ENCODE measurements around the gene PAPPA. TPM values are rescaled to one million over a fixed set of nuclear protein-coding genes. Genes with fewer than 3 reads are reported as not detected.

PAPPA gene
- total RNA-seq, 4 donors from 2014 or later, result 2.1 to 5.0 (median 3.7) TPM

GRCh38 chr9:116406469-116406868 lies 252.9 kb downstream of the PAPPA start:
- Histone ChIP-seq H3K4me1 (no peaks in the 10 kb centered on the region), H3K9me3 (no peaks in the 10 kb centered on the region), H3K27ac (replicated peaks in 1 of 4) (no peak overlapping the region), H3K27me3 (no peaks in the 10 kb centered on the region), H3K4me3 (no peak overlapping the region), H3K36me3 (no peaks in the 10 kb centered on the region)
- 71% methylated on average over 2 of the region's 2 CpGs for WGBS
- TF ChIP-seq POLR2A (IDR thresholded peaks at IDR 0.05; ENCODE audit: low read depth), result no peak
- TF ChIP-seq POLR2AphosphoS5 (IDR thresholded peaks at IDR 0.05), result no peak
- no peak for TF ChIP-seq CTCF (IDR thresholded peaks at IDR 0.05)
- no peak for TF ChIP-seq EP300 (IDR thresholded peaks at IDR 0.05)
- intact Hi-C loops (cut with DNase I), result no loop called here
- no peak for DNase-seq (ENCODE audit: extremely low spot score)

GRCh38 chr9:116409129-116409528 lies 255.5 kb downstream of the PAPPA start:
- Histone ChIP-seq H3K36me3 (no peaks in the 10 kb centered on the region), H3K4me3 (no peak overlapping the region), H3K27ac (replicated peaks in 1 of 4) (no peak overlapping the region), H3K27me3 (no peaks in the 10 kb centered on the region), H3K9me3 (no peaks in the 10 kb centered on the region), H3K4me1 (no peaks in the 10 kb centered on the region)
- no peak for DNase-seq (ENCODE audit: extremely low spot score)
- intact Hi-C loops (cut with DNase I), result no loop called here
- no peak for TF ChIP-seq POLR2AphosphoS5 (IDR thresholded peaks at IDR 0.05)
- no peak for TF ChIP-seq EP300 (IDR thresholded peaks at IDR 0.05)
- TF ChIP-seq POLR2A (IDR thresholded peaks at IDR 0.05; ENCODE audit: low read depth), result no peak
- 75% methylated on average over 2 of the region's 2 CpGs for WGBS

GRCh38 chr9:116409638-116410037 lies 256.0 kb downstream of the PAPPA start:
- intact Hi-C loops (cut with DNase I), result no loop called here
- 82% methylated on average over 6 of the region's 6 CpGs for WGBS

GRCh38 chr9:116411506-116411905 lies 257.9 kb downstream of the PAPPA start:
- WGBS, result 91% methylated on average over 1 of the region's 1 CpG
- intact Hi-C loops (cut with DNase I), result no loop called here
- no peaks in the 10 kb centered on the region for H3K9me3 ChIP-seq
- H3K27ac ChIP-seq (replicated peaks in 1 of 4), result no peak overlapping the region
- DNase-seq (ENCODE audit: extremely low spot score), result no peak
- TF ChIP-seq POLR2AphosphoS5 (IDR thresholded peaks at IDR 0.05), result no peak
- TF ChIP-seq POLR2A (IDR thresholded peaks at IDR 0.05; ENCODE audit: low read depth), result no peak
- no peak for TF ChIP-seq EP300 (IDR thresholded peaks at IDR 0.05)
- no peak for TF ChIP-seq CTCF (IDR thresholded peaks at IDR 0.05)
- no peaks in the 10 kb centered on the region for H3K27me3 ChIP-seq
- H3K36me3 ChIP-seq, result no peaks in the 10 kb centered on the region
- H3K4me3 ChIP-seq, result no peak overlapping the region
- no peaks in the 10 kb centered on the region for H3K4me1 ChIP-seq

More at GRCh38 chr9:116409638-116410037, 256.0 kb downstream of the PAPPA start:
- no peaks in the 10 kb centered on the region for H3K27me3 ChIP-seq
- H3K4me3 ChIP-seq, result no peak overlapping the region
- no peaks in the 10 kb centered on the region for H3K9me3 ChIP-seq
- H3K4me1 ChIP-seq, result no peaks in the 10 kb centered on the region
- no peak for TF ChIP-seq CTCF (IDR thresholded peaks at IDR 0.05)
- TF ChIP-seq POLR2AphosphoS5 (IDR thresholded peaks at IDR 0.05), result no peak
- no peak for TF ChIP-seq POLR2A (IDR thresholded peaks at IDR 0.05; ENCODE audit: low read depth)
- no peak for TF ChIP-seq EP300 (IDR thresholded peaks at IDR 0.05)
- DNase-seq (ENCODE audit: extremely low spot score), result no peak
- no peak overlapping the region for H3K27ac ChIP-seq (replicated peaks in 1 of 4)
- H3K36me3 ChIP-seq, result no peaks in the 10 kb centered on the region

- Histone ChIP-seq H3K27me3 (no peaks in the 10 kb centered on the region), H3K4me1 (no peaks in the 10 kb centered on the region), H3K9me3 (no peaks in the 10 kb centered on the region), H3K27ac (replicated peaks in 1 of 4) (no peak overlapping the region), H3K36me3 (no peaks in the 10 kb centered on the region), H3K4me3 (no peak overlapping the region)
- no peak for TF ChIP-seq POLR2A (IDR thresholded peaks at IDR 0.05; ENCODE audit: low read depth)
- TF ChIP-seq CTCF (IDR thresholded peaks at IDR 0.05), result no peak
- 69% methylated on average over 2 of the region's 2 CpGs for WGBS
- no peak for DNase-seq (ENCODE audit: extremely low spot score)
- intact Hi-C loops (cut with DNase I), result no loop called here
These were observed 260.8 kb downstream of the PAPPA start for GRCh38 chr9:116414374-116414773.

Data from esophagus muscularis mucosa (tissue), 4 donors.